ENCODE results near the gene MACIR.

DNA sequence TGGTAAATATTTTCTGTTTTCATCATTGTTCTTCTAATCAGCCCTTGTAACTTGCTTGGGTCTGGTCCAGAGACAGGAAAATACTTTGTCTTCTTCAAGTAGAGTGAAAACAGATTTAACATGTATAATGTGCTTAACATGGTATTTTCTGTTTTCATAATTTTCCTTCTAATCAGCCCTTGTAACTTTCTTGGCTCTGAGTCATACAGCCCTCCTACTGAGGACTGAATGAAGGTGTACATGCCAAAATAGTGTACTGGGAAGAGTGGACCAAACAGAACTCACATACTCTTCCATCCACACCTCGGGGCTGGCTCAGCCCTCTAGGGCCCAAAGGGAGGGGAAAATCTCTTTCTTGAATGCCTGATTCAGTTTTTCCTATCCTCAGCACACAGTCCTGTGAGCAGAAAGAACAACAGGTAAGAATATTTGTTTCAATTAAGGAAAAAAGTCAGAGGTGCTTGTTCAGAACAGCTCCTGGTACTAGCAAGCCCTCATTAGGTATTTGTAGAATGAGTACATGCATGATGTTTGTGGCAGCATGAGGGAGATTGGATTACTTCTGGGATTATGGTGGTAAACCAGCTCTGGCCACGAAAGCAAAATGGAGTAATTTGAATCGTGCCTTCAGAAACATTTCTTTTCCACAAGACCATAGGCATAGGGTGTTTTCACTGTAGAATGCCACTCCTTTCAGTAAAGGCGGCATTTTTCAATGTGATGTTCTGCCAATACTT, 24.2 kb upstream of the MACIR start:
- no peak for TF ChIP-seq ZIK1 (CRISPR knock-in tag; IDR thresholded peaks at IDR 0.05; ENCODE audit: borderline replicate concordance, low read depth)
- TF ChIP-seq, protein P1, sequence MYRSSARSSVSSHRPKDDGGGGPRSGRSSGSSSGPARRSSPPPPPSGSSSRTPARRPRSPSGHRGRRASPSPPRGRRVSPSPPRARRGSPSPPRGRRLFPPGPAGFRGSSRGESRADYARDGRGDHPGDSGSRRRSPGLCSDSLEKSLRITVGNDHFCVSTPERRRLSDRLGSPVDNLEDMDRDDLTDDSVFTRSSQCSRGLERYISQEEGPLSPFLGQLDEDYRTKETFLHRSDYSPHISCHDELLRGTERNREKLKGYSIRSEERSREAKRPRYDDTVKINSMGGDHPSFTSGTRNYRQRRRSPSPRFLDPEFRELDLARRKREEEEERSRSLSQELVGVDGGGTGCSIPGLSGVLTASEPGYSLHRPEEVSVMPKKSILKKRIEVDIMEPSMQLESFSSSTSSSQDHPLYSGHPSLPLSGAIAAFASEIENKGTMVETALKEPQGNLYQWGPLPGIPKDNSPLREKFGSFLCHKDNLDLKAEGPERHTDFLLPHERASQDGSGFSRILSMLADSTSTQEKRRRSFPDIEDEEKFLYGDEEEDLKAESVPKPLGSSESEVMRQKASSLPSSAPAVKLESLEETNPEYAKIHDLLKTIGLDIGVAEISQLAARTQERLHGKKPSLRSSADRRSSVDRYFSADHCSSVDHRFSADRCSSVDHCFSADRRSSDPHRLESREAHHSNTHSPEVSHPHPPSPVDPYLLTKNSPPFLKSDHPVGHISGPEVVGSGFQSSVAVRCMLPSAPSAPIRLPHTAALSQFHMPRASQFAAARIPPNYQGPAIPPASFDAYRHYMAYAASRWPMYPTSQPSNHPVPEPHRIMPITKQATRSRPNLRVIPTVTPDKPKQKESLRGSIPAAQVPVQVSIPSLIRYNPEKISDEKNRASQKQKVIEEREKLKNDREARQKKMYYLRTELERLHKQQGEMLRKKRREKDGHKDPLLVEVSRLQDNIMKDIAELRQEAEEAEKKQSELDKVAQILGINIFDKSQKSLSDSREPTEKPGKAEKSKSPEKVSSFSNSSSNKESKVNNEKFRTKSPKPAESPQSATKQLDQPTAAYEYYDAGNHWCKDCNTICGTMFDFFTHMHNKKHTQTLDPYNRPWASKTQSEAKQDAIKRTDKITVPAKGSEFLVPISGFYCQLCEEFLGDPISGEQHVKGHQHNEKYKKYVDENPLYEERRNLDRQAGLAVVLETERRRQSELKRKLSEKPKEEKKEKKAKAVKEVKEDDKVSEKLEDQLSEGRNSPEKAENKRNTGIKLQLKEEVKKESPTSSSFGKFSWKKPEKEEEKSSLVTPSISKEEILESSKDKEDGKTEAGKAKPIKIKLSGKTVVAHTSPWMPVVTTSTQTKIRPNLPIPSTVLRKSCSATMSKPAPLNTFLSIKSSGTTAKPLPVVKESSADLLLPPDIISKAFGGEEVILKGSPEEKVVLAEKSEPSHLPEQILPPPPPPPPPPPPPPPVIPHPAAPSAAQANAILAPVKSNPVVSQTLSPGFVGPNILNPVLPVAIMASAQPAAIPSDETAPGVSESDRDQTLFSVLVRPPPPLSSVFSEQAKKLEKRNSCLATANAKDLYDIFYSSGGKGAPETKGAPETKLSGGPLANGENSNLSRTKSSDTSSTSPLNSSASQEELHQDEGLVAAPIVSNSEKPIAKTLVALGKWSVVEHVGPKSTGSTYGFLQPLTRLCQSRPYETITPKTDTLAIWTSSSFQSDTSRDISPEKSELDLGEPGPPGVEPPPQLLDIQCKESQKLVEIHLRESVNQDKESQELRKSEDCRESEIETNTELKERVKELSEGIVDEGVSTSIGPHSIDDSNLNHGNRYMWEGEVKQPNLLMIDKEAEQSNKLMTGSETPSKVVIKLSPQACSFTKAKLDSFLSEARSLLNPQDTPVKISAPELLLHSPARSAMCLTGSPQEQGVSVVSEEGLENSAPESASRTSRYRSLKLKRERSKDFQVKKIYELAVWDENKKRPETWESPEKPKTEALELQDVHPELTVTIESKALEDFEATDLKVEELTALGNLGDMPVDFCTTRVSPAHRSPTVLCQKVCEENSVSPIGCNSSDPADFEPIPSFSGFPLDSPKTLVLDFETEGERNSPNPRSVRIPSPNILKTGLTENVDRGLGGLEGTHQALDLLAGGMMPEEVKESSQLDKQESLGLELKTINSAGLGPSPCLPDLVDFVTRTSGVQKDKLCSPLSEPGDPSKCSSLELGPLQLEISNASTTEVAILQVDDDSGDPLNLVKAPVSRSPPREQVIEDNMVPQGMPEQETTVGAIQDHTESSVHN (CRISPR knock-in tag; IDR thresholded peaks at IDR 0.05), result no peak

All from HepG2 (cell line).